ENCODE data around the gene SLFN11. TPM values are rescaled to one million over a fixed set of nuclear protein-coding genes. Genes with fewer than 3 reads are reported as not detected.
A peak's percentile ranks its signal among the peaks of the same experiment; 100 is the strongest.
"Not testable (repeated sequence)": the region's sequence is repeated elsewhere in the genome, so short reads cannot be mapped to it uniquely, and the experiment has no call there.

The SLFN11 gene, protein sequence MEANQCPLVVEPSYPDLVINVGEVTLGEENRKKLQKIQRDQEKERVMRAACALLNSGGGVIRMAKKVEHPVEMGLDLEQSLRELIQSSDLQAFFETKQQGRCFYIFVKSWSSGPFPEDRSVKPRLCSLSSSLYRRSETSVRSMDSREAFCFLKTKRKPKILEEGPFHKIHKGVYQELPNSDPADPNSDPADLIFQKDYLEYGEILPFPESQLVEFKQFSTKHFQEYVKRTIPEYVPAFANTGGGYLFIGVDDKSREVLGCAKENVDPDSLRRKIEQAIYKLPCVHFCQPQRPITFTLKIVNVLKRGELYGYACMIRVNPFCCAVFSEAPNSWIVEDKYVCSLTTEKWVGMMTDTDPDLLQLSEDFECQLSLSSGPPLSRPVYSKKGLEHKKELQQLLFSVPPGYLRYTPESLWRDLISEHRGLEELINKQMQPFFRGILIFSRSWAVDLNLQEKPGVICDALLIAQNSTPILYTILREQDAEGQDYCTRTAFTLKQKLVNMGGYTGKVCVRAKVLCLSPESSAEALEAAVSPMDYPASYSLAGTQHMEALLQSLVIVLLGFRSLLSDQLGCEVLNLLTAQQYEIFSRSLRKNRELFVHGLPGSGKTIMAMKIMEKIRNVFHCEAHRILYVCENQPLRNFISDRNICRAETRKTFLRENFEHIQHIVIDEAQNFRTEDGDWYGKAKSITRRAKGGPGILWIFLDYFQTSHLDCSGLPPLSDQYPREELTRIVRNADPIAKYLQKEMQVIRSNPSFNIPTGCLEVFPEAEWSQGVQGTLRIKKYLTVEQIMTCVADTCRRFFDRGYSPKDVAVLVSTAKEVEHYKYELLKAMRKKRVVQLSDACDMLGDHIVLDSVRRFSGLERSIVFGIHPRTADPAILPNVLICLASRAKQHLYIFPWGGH
- 10 to 100 TPM; 39.0 to 68.6 (median 55.0) TPM for total RNA-seq

- Histone ChIP-seq H3K27me3 (no peaks in the 10 kb centered on the region), H3K36me3 (no peaks in the 10 kb centered on the region), H3K4me3 (replicated peaks in 1 of 3) (peak within 1 kb of the TSS; percentile 73 to 82 (median 75)), H3K9me3 (no peaks in the 10 kb centered on the region), H3K27ac (peak within 1 kb of the TSS; percentile 95 to 100 (median 98)), H3K4me1 (peaks cover 5 to 27% of the 10 kb centered on the region in 2 donors)
- 0 to 1% methylated on average over 17 of the region's 22 CpGs for WGBS, 2 donors
- intact Hi-C loops (cut with DNase I): loop anchor here (5.0 kb wide), 1 partner anchor 59 kb away; the partner anchor contains the start of gene SLFN12
- DNase-seq: peak; percentile 86 to 88
- TF ChIP-seq CTCF (IDR thresholded peaks at IDR 0.05): no peak
- peak; percentile 85 to 91 for TF ChIP-seq POLR2A (IDR thresholded peaks at IDR 0.05)
Observed at GRCh38 chr17:35373534-35373983, at the start of gene SLFN11. Gene SLFN11, minus strand, starts transcription at chr17:35373621. Its CDS starts 9,814 bp downstream, at chr17:35363807.

DNA sequence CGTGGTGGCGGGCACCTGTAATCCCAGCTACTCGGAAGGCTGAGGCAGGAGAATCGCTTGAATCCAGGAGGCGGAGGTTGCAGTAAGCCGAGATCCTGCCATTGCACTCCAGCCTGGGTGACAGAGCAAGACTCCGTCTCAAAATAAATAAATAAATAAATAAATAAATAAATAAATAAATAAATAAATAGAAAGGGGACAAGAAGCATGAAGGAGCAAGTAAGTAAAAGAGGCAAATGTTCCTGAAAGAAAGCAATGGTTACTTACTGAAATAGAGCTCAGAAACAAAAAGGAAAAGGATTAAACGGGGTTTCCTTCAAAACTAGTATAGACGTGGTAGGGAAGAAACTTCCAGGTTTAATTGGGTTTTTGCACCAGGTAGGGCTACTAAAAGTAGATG is 47.6 kb upstream of the SLFN11 start:
- not testable (repeated sequence) for H3K4me1 ChIP-seq; H3K27me3 ChIP-seq; DNase-seq; H3K36me3 ChIP-seq; H3K27ac ChIP-seq; H3K4me3 ChIP-seq (replicated peaks in 1 of 3); H3K9me3 ChIP-seq
- intact Hi-C loops (cut with DNase I): loop anchor here (10.0 kb wide), 1 partner anchor 176 kb away; the partner anchor contains the start of gene SLFN5
- 97 to 98% methylated on average over 9 of the region's 9 CpGs for WGBS, 2 donors

DNA sequence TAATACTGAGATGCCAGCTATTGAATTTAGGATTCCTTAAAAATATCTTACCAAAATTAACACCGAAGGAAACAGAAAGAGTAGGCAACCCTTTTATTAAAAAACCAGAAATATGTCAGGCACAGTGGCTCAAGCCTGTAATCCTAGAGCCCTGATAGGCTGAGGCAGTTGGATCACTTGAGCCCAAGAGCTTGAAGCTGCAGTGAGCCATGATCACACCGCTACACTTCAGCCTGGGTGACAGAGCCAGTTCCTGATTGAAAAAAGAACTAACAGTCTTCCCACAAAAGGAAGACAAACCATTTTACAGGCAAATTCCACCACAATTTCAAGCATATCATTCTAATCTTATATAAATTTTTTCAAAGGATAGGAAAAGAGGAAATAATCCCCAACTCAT is 43.2 kb upstream of the SLFN11 start:
- H3K9me3 ChIP-seq: no peaks in the 10 kb centered on the region
- no peaks in the 10 kb centered on the region for H3K36me3 ChIP-seq
- 50 to 66% methylated on average over 2 of the region's 2 CpGs for WGBS, 2 donors

DNA sequence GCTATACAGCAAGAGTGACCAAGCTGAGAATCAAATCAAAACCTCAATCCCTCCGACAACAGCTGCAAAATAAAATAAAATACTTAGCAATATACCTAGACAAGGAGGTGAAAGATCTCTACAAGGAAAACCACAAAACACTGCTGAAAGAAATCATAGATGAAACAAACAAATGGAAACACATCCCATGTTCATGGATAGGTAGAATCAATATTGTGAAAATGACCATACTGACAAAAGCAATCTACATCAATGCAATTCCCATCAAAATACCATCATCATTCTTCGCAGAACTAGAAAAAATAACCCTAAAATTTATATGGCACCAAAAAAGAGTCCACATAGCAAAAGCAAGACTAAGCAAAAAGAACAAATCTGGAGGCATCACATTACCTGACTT is 41.3 kb upstream of the SLFN11 start:
- intact Hi-C loops (cut with DNase I); H3K27me3 ChIP-seq; H3K4me1 ChIP-seq; H3K4me3 ChIP-seq (replicated peaks in 1 of 3); H3K27ac ChIP-seq; DNase-seq; H3K9me3 ChIP-seq: not testable (repeated sequence)
- WGBS, 2 donors: 97 to 99% methylated on average over 2 of the region's 2 CpGs
- peaks cover 0 to 15% of the 10 kb centered on the region in 2 donors for H3K36me3 ChIP-seq

More for the DNA sequence above, 43.2 kb upstream of the SLFN11 start:
- Histone ChIP-seq H3K4me3 (replicated peaks in 1 of 3) (no peak overlapping the region), H3K27ac (peak overlapping the region in 1 of 3 donors; percentile 59), H3K27me3 (no peaks in the 10 kb centered on the region), H3K4me1 (no peaks in the 10 kb centered on the region)
- no peak for TF ChIP-seq CTCF (IDR thresholded peaks at IDR 0.05)
- TF ChIP-seq POLR2A (IDR thresholded peaks at IDR 0.05): no peak
- intact Hi-C loops (cut with DNase I): no loop called here
- peak; percentile 70 to 79 for DNase-seq

DNA sequence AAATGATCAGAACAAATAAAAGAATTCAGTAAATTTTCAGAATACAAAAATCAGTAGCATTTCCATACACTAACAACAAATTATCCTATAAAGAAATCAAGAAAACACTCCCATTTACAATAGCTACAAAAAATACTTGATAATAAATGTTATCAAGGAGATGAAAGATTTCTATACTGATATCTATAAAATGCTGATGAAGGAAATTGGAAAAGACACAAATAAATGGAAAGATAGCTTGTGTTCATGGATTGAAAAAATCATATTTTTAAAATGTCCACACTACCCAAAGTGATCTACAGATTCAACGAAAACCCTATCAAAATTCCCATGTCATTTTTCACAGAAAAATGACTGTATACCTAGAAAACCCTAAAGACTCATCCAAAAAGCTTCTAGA is 40.8 kb upstream of the SLFN11 start:
- no peak for TF ChIP-seq POLR2A (IDR thresholded peaks at IDR 0.05)
- TF ChIP-seq CTCF (IDR thresholded peaks at IDR 0.05): no peak
- Histone ChIP-seq H3K4me1 (no peaks in the 10 kb centered on the region), H3K36me3 (peaks cover 0 to 15% of the 10 kb centered on the region in 2 donors), H3K4me3 (replicated peaks in 1 of 3) (no peak overlapping the region), H3K27me3 (no peaks in the 10 kb centered on the region), H3K27ac (no peak overlapping the region), H3K9me3 (no peaks in the 10 kb centered on the region)
- WGBS, 2 donors: 97 to 98% methylated on average over 1 of the region's 1 CpG
- intact Hi-C loops (cut with DNase I): no loop called here
- DNase-seq: no peak
